ENCODE data around the gene TEX30. TPM values are rescaled to one million over a fixed set of nuclear protein-coding genes. Genes with fewer than 3 reads are reported as not detected.

The TEX30 gene
- total RNA-seq, 4 donors from 2014 or later: 6.6 to 20.9 (median 12.4) TPM

DNA sequence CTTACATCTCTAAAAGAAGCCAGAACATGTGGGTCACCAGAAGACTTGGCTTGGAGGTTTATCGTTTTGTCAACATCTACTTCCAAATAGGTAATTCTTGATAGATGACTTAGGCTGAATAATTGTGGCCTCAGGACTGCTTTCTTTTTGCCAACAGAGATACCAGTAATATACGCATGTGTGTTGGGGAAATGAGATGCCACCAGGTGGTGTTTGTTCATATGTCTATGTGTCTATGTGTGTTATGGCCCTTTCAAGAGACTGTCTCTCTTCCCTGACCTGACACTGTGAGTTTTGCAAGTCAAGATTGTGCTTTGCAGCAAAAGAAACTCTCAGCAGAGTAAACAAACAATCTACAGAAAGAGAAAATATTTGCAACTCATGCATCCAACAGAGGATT lies 47.2 kb downstream of the TEX30 start:
- no peak for DNase-seq
- WGBS, 2 donors: 43 to 47% methylated on average over 2 of the region's 2 CpGs

DNA sequence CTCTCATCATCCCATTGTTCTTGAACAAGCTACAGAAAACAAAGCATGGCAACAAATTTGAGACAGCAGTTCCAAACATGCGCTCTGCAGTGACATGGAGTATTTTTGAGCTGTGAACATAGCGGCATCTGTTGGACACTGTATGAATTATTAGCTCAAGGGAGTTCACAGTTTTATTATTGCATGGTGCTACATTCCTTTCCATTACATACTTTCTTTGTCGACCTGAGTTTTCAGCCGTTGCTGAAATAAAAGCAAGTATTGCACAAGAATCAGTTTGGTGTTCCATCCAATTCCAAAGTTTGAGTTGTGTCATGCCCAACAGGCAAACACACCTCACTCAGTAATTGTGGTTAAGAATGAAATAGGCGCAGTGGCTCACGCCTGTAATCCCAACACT lies 48.7 kb downstream of the TEX30 start:
- WGBS, 2 donors: 49 to 51% methylated on average over 6 of the region's 6 CpGs
- intact Hi-C loops (cut with DNase I): loop anchor here (10.0 kb wide), 2 partner anchors 120 to 140 kb away; partner anchors contain the start of gene ERCC5
- H3K9me3 ChIP-seq: no peaks in the 10 kb centered on the region
- no peaks in the 10 kb centered on the region for H3K36me3 ChIP-seq
- no peak overlapping the region for H3K27ac ChIP-seq
- H3K4me1 ChIP-seq: peaks cover 0 to 9% (median 0%) of the 10 kb centered on the region in 3 donors
- H3K4me3 ChIP-seq: no peak overlapping the region
- peaks cover 0 to 4% (median 0%) of the 10 kb centered on the region in 4 donors for H3K27me3 ChIP-seq
- DNase-seq: no peak
- no peak for TF ChIP-seq POLR2A (IDR thresholded peaks at IDR 0.05)
- TF ChIP-seq, protein P1, sequence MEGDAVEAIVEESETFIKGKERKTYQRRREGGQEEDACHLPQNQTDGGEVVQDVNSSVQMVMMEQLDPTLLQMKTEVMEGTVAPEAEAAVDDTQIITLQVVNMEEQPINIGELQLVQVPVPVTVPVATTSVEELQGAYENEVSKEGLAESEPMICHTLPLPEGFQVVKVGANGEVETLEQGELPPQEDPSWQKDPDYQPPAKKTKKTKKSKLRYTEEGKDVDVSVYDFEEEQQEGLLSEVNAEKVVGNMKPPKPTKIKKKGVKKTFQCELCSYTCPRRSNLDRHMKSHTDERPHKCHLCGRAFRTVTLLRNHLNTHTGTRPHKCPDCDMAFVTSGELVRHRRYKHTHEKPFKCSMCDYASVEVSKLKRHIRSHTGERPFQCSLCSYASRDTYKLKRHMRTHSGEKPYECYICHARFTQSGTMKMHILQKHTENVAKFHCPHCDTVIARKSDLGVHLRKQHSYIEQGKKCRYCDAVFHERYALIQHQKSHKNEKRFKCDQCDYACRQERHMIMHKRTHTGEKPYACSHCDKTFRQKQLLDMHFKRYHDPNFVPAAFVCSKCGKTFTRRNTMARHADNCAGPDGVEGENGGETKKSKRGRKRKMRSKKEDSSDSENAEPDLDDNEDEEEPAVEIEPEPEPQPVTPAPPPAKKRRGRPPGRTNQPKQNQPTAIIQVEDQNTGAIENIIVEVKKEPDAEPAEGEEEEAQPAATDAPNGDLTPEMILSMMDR (IDR thresholded peaks at IDR 0.05): peak in 5 of 6 experiments; percentile 33 to 75 (median 48)

More for the DNA sequence above, 47.2 kb downstream of the TEX30 start:
- intact Hi-C loops (cut with DNase I): loop anchor here (10.0 kb wide), 2 partner anchors 118 to 142 kb away; partner anchors contain the start of gene ERCC5
- no peaks in the 10 kb centered on the region for H3K36me3 ChIP-seq
- no peak overlapping the region for H3K27ac ChIP-seq
- TF ChIP-seq, protein P1 (IDR thresholded peaks at IDR 0.05): no peak
- no peak overlapping the region for H3K4me3 ChIP-seq
- peaks cover 0 to 4% (median 0%) of the 10 kb centered on the region in 4 donors for H3K27me3 ChIP-seq
- H3K4me1 ChIP-seq: peaks cover 0 to 13% (median 0%) of the 10 kb centered on the region in 3 donors
- H3K9me3 ChIP-seq: no peaks in the 10 kb centered on the region

DNA sequence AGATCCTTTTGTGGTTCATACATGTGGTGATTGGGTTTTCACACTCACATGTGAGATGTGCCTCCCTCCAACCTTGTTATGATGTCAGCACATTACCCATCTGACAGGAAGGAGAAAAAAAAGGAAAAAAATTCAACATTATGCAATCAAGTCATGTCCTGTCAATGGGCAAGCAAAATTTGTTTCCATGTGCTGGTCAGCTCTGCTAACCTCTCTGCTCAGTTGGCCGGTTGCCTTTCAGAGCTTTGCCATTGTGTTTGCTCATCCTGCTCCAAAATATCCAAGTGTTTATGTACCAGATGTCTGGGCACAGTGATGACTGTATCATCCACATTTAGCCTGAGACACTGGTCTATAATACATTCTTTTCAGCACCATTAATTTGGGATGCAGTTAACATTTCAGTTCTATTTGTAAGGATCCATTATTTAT lies 51.8 kb downstream of the TEX30 start:
- TF ChIP-seq POLR2A (IDR thresholded peaks at IDR 0.05): no peak
- TF ChIP-seq, protein P1 (IDR thresholded peaks at IDR 0.05): no peak
- Histone ChIP-seq H3K27ac (no peak overlapping the region), H3K4me3 (no peak overlapping the region), H3K4me1 (no peaks in the 10 kb centered on the region), H3K36me3 (no peaks in the 10 kb centered on the region), H3K9me3 (no peaks in the 10 kb centered on the region), H3K27me3 (peaks cover 0 to 4% (median 0%) of the 10 kb centered on the region in 4 donors)
- DNase-seq: no peak
- intact Hi-C loops (cut with DNase I): loop anchor here (10.0 kb wide), 2 partner anchors 123 to 137 kb away; partner anchors contain the start of gene ERCC5
- WGBS, 2 donors: 43 to 60% methylated on average over 1 of the region's 1 CpG

DNA sequence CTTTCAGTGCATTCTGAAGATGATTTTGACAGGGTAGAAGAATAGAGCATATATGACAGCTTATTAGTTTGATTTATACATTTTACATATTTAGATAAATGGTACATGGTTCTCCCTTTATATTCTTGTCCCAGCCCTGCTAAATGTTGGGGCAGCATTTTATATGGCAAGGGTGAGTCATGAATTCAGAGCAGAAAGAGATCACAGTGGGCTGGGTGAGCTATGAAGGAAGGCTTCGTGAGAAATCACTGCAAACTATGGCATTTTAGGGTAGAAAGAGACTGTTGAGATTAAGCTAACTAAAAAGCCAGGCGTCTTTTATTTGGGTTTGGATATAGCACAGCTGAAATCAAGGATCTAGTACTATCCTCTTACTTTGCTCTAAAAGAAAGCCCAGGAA lies 54.8 kb downstream of the TEX30 start:
- H3K4me3 ChIP-seq: no peak overlapping the region
- DNase-seq: no peak
- 61 to 79% methylated on average over 2 of the region's 2 CpGs for WGBS, 2 donors
- no peak overlapping the region for H3K27ac ChIP-seq
- intact Hi-C loops (cut with DNase I): no loop called here
- H3K9me3 ChIP-seq: no peaks in the 10 kb centered on the region
- no peak for TF ChIP-seq POLR2A (IDR thresholded peaks at IDR 0.05)
- TF ChIP-seq, protein P1 (IDR thresholded peaks at IDR 0.05): no peak
- H3K4me1 ChIP-seq: no peaks in the 10 kb centered on the region
- peaks cover 0 to 4% (median 0%) of the 10 kb centered on the region in 4 donors for H3K27me3 ChIP-seq
- no peaks in the 10 kb centered on the region for H3K36me3 ChIP-seq

Other genes starting within 250 kb of the TEX30 start
- gene TPP2, start 176.8 kb downstream of the TEX30 start, total RNA-seq: 10 to 100 TPM; 19.9 to 39.9 (median 25.1) TPM
- gene METTL21C, start 78.7 kb downstream of the TEX30 start, total RNA-seq: not detected
- 1 to 10 TPM in 2 of 4 donors, under 1 TPM in 2; 0.50 to 3.2 (median 1.8) TPM for gene POGLUT2, start 25.2 kb upstream of the TEX30 start, total RNA-seq
- gene BIVM, start 25.3 kb upstream of the TEX30 start, total RNA-seq: 10 to 100 TPM in 2 of 4 donors, 1 to 10 TPM in 2; 6.4 to 17.5 (median 9.8) TPM
- gene ERCC5, start 72.2 kb upstream of the TEX30 start, total RNA-seq: 10 to 100 TPM; 34.9 to 70.1 (median 48.3) TPM

Data from esophagus squamous epithelium (tissue), 5 donors.